GM21723 (cell line): ENCODE data around the gene HSPA12A.

ENCODE experiments used
- ATAC-seq: cut with Tn5 transposase; IDR thresholded peaks from one replicate; pipeline ENCODE4 v1.9.1; 2021; ENCODE audit warnings: mild to moderate bottlenecking, moderate library complexity; ENCODE audit not compliant: unreplicated experiment

Gene HSPA12A

GRCh38 chr10:116744163-116744753 is 1.9 kb upstream of the HSPA12A start:
- ATAC-seq: no peak

- no peak for ATAC-seq
These were observed 1.1 kb upstream of the HSPA12A start for GRCh38 chr10:116743266-116744064.

- peak; percentile 11 for ATAC-seq
These were observed 695 bp downstream of the HSPA12A start for GRCh38 chr10:116741391-116742351.

- ATAC-seq: no peak
These were observed 1.4 kb downstream of the HSPA12A start for GRCh38 chr10:116740971-116741370.

- no peak for ATAC-seq
These were observed 4.0 kb downstream of the HSPA12A start for GRCh38 chr10:116738339-116738738.

GRCh38 chr10:116737627-116738327 is 4.6 kb downstream of the HSPA12A start:
- ATAC-seq: no peak

- no peak for ATAC-seq
These were observed 8.8 kb downstream of the HSPA12A start for GRCh38 chr10:116733566-116733965.

GRCh38 chr10:116732573-116732972 is 9.8 kb downstream of the HSPA12A start:
- ATAC-seq: no peak

GRCh38 chr10:116730464-116731260 is 11.7 kb downstream of the HSPA12A start:
- no peak for ATAC-seq

- no peak for ATAC-seq
These were observed 13.1 kb downstream of the HSPA12A start for GRCh38 chr10:116729243-116729642.

GRCh38 chr10:116728526-116729096 is 13.8 kb downstream of the HSPA12A start:
- ATAC-seq: no peak

GRCh38 chr10:116723428-116724281 is 18.7 kb downstream of the HSPA12A start:
- ATAC-seq: no peak

GRCh38 chr10:116722736-116723427 is 19.5 kb downstream of the HSPA12A start:
- no peak for ATAC-seq

GRCh38 chr10:116721547-116722392 is 20.6 kb downstream of the HSPA12A start:
- ATAC-seq: no peak

GRCh38 chr10:116720668-116721546 is 21.5 kb downstream of the HSPA12A start:
- ATAC-seq: no peak

- ATAC-seq: no peak
These were observed 22.1 kb downstream of the HSPA12A start for GRCh38 chr10:116720241-116720643.
